ENCODE data around the gene UFC1.

The UFC1 gene

DNA sequence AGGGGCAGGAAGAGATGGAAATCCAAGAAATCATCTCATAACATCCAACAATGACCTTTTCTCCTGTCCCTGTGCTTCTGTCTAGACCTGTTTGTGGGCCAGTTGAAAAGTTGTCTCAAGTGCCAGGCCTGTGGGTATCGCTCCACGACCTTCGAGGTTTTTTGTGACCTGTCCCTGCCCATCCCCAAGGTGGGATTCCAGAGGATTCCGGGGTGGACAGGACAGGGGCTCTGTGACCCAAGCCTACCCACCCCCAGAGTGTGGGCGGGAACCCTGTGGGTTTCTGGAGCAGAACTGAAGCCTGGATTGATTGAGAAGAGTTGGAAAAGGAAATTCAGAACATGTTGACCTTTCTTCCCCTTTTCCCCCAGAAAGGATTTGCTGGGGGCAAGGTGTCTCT is 10.0 kb downstream of the UFC1 start:
- intact Hi-C loops (cut with DNase I), result no loop called here
- DNase-seq, result no peak

DNA sequence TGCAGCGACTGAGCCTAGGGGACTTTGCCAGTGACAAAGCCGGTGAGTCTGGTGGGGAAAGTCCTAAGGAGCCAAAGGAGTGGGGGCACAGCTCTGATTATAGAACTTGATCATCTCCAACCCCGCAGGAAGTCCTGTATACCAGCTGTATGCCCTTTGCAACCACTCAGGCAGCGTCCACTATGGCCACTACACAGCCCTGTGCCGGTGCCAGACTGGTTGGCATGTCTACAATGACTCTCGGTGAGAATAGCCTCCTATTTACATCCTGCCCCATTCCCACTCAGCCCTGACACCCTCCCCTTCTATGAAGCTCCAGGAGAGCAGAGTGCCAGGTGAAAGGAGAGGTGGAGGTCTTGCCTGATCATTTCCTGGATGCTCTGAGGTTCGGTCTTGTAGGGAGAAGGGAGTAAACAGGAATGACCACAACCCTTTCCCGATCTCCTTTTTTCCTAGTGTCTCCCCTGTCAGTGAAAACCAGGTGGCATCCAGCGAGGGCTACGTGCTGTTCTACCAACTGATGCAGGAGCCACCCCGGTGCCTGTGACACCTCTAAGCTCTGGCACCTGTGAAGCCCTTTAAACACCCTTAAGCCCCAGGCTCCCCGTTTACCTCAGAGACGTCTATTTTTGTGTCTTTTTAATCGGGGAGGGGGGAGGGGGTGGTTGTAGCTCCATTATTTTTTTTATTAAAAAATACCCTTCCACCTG is 11.3 kb downstream of the UFC1 start:
- intact Hi-C loops (cut with DNase I), result no loop called here
- no peak for DNase-seq

DNA sequence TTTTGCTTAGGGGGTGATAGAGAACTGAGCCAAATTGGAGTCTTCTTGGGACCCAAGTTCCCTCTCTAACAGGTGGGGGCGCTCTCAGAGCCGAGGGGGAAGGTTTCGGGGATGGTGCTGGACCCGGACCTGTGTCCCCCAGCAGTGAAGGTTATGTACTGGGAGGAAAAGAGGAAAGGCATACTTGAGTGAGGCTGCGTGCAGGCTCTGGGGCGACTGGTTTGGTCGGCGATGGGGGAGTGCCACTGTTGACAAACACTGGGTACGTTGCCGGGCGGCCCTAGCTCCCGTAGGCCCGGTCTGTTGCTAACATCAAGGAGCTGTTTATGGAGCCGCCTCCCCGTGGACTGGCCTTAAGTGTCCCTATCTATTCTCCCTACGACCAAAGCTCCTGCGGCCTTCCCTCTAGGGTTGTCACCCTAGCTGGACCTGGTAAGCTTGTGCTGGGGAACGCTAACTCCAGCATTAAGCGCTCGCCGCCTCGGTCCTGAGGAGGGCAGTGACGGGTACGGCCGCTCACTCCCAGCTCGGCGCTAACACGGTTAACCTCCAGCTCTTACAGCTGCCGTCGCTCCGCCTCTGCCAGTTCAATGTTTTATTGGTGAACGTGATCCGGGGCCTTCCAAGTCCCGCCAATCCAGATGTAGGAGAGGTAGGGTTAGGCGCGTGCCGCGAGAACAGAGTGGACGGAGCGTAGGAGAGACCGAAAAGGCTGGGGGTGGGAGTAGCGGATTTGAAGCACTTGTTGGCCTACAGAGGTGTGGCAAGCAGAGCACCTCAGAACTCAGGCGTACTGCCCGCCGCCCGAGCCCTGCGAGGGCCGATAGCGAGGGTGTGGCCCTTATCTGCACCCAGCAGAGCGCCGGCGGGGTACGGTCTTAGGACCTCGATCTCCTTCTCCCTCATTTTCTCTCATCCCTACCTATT is 12.2 kb downstream of the UFC1 start, which contains the start of gene PPOX:
Gene PPOX (plus strand): TSS at position 685 of the 927 bp plus-strand sequence. CDS start 422 bp downstream, outside the sequence.
- DNase-seq, result peak; percentile 94 to 99 (median 98)
- intact Hi-C loops (cut with DNase I), result no loop called here

DNA sequence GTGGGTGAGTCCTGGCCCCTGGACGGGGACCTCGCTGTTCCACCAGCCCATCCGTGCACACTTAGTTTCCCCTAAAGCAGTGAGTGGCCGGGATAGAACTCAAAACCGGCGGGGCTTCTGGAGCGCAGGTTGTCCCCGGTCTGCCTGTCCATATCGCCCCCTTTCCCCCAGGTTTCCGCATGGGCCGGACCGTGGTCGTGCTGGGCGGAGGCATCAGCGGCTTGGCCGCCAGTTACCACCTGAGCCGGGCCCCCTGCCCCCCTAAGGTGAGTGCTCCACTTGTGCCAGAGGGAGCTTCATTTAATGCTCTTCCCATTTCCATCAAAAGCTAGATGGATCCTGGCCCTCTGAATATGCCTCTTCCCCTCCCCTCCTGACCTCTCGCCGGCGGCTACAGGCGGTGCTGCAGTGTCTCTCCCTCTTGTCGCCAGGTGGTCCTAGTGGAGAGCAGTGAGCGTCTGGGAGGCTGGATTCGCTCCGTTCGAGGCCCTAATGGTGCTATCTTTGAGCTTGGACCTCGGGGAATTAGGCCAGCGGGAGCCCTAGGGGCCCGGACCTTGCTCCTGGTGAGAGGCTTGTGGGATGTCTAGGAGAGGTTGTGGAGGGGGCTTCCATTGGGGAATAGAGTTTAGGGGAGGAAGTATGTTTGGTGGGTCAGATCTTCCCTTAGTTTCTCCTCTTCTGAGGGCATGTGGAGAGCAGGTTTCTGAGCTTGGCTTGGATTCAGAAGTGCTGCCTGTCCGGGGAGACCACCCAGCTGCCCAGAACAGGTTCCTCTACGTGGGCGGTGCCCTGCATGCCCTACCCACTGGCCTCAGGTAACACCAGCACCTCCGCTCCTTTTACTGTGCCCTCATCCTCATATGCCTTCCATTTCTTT is 13.1 kb downstream of the UFC1 start:
- intact Hi-C loops (cut with DNase I), result no loop called here
- peak in 6 of 42 donors; percentile 20 to 46 (median 37) for DNase-seq

DNA sequence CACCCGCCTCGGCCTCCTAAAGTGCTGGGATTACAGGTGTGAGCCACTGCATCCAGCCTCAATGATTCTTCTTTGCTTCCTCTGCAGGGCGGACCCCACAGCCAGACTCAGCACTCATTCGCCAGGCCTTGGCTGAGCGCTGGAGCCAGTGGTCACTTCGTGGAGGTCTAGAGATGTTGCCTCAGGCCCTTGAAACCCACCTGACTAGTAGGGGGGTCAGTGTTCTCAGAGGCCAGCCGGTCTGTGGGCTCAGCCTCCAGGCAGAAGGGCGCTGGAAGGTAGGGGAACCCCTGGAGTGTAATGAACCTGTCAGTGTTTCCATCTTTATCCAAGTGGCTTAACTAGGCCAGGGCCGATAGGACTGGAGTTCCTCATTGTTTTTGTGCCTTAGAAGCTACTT is 15.1 kb downstream of the UFC1 start:
- DNase-seq, result no peak
- intact Hi-C loops (cut with DNase I), result no loop called here

DNA sequence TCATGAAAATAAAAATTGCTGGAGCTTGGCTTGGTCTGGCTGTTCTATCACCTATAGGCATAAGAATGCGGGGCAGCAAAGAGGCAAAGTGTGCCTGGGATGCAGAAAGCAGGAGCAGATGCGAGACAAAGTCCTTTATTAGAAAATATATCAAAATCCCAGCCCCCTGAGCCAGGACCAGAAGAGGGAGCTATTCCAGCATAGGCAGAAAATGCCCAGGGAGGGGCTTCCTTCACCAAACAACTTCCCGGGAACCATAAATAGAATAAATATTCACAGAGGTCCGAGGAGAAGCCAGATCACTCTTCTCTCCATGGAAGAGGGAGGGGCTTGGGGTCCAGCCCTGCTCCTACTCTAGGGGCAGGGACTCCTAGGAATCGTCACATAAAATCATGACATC is 17.4 kb downstream of the UFC1 start:
- no peak for DNase-seq
- intact Hi-C loops (cut with DNase I), result no loop called here

DNA sequence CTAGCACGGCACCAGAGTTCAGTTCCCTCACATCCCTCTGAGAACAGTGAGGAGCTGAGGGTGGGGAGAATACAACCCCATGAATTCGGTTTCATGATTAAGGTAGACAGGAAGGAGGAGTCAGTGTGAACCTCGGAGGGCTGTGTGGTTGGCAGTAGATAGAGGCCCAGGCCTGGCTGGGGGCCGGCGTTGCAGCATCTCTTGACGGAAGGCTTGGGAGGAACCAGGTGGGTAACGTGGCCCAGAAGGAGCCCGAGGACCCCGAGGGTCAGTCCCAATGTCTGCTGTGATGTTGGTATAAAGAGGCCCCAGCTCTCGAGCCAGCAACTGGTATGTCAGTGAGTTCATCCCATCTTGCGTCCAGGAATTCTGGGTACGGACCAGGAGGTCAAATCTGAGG is 17.9 kb downstream of the UFC1 start:
- DNase-seq, result no peak
- intact Hi-C loops (cut with DNase I), result no loop called here

DNA sequence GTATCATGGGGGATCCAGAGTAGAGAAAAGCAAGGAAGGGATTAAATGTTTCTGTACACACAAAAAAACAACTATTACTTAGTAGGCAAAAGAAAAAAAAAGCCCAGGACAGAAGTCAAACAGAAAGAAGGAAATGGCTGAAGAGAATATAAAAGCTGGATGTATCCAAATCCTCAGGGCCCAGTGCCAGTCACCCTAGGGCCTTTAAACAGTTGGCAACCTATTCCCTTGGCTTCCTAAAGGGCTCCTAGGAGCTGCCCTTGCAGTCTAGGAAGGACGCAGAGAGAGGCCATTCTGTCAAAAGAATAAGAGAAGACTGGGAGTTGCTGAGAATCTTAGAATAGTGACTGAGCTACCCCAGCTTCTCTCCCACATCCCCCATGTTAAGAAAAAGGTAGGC is 18.6 kb downstream of the UFC1 start:
- intact Hi-C loops (cut with DNase I), result no loop called here
- no peak for DNase-seq

DNA sequence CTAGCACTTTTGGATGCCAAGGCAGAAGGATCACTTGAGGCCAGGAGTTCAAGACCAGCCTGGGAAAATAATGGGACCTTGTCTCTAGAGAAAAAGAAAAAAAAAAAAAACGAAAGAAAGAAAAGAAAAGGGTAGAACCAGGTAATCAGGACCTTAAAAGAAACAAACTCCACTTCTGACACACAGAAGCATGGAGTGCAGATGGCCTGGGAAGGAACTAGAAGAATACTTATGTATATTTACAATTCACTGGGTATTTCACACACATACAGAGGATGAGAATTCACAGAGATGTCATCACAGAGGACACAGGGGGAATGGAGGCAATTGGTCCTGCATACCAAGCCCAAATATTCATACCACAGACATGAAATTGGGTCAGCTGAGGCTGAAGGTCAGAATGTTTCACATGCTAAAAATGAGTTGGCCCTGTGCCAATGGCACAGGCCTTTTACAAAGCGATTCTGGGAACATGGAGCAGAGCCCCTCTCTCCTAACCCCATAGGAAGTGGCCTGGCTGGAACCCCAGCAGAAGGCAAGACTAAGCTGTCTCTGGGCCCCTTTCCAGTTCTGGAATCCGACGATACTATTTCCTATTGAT is 19.1 kb downstream of the UFC1 start:
- intact Hi-C loops (cut with DNase I), result no loop called here
- no peak for DNase-seq

DNA sequence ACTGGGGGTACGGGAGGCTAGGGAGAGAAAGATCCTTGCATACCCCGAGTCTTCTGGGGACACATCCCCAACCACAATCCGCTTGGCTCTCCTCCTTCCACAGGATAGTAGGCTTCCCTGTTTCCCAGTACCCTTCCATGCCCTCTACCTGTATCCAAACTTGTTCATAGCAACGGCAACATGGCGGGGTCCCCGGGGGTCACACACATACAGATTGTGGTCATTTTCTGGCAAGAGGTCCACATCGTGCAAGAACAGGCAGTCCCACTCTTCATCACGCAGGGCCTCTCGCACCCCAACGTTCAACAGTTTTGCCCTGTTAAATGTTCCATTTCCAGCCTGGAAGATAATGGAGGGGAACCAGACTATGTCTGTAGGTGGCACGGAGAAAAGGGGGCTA is 19.9 kb downstream of the UFC1 start:
- DNase-seq, result no peak
- intact Hi-C loops (cut with DNase I), result no loop called here

DNA sequence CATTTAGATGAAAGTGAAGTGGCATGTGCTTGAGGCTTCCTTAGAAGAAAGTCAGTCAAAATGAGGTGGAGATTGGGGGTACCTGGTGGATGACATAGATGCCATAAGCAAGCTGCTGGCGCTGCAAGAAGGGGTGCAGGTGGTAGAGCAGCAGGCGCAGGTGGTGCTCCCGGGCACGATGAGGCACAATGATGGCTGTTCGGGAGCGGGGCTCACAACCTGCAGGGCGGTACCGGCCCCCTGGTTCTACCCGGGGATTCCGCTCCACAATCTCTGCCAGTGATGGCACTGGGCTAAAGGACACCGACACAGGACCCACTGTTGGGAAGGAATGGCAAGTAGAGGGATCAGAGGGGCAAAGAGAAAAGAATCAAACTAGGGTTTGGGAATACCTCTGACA is 21.1 kb downstream of the UFC1 start:
- intact Hi-C loops (cut with DNase I), result no loop called here
- no peak for DNase-seq

DNA sequence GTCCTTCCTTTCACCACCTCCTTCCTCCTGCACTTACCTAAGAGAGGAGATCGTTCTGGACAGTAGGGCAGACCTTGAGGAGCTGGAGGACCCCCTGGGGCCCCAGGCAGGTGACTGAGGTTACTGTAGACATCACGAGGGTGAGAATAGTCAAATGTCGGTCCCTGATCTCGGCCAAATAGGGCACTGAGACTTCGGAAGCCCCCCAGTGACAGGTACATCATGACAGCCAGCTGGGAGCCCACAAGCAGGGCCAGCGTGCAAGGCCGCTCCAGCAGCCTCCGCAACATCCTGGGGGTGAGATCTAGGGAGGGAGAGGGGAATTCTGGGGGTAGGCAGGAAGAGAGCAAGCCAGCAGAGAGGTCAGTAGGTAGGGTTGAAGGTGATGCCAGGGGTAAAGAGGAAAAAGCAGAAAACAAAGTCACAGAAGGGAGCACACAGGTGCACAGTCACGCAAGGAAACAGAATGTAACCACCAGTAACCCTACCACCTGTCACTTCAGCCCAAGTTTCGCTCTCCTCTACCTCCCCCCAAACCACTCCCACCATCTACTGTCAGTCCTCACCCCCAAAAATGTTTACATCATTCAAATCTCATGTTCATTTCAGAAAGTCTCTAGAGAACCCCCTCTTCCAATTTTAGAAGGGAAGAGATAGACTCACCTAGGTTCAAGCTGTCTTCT is 22.1 kb downstream of the UFC1 start:
- intact Hi-C loops (cut with DNase I), result no loop called here

DNA sequence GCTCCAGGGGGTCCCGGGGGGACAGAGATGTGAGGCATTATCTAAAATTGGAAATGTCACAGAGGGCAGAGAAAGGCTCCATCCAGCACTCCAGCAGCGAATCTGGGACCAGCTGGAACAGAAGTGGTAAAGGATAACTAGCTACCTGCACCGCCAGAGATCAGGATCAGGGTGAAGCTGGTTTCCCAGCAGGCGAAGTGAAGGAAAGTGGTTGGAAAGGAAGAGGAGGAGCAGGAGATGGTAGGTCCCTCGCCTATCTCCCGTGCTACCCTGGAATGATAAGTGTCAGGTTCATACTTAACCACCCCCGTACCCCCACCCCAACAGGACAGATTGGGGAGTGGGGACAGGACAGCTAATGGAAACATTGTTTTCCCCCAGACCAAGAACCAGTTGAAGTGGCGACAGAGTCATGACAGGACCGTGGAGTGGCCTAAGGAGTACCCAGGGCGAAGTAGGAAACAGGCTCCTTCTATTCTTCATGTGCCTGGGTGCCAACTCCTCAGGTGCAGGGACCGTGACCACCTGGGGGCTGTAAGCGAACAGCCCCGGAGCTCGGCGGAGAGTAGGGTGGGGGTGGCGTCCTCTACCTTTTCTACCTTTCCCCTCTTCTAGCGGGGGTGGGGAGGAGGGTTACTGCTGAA is 22.8 kb downstream of the UFC1 start:
- intact Hi-C loops (cut with DNase I), result no loop called here
- no peak for DNase-seq

More for the DNA sequence above, 22.1 kb downstream of the UFC1 start:
- DNase-seq, result no peak

DNA sequence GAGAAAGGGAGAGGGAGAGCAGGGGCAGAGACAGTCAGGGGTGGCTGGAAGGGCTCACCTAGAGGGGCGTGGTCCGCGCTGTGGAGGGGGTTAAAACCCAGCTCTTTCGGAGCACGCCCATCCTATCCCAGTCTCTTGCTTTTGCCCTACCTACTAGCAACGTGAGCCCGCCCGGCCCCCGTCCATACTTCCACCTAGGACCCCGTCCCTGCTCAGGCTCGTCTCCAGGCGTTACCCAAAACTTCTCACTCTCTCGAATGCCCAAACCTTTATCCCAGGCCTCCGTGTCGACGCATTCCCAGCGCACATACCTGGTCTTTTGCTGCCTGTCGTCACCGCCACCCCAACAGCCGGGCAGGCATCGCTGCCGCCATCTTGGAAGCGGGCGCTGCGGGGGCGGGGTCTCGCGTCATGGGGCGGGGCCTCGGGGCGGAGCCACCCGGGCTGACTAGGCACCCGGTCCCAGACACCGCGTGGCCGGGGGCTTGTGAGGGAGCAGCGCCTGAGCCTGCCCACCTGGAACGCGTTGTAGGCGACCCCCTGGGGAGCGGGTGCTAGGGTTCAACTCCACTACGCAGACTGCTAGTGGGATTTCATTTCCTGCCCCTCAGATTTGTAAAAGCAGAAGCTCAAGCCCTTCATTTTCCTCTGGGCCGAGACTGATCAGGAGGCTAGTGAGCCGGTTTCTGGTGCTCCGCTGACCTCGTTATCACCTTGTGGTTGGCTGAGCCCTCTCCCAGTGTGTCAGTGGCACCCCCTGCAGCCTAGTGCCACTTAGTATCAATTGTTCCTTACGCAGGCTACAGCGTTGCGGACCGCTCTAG is 23.5 kb downstream of the UFC1 start, which contains the start of gene B4GALT3:
Gene B4GALT3 (minus strand): TSS at position 396 of the 824 bp plus-strand sequence. CDS start 1,447 bp downstream, outside the sequence.
- intact Hi-C loops (cut with DNase I), result no loop called here
- DNase-seq, result peak; percentile 87 to 98 (median 94)

DNA sequence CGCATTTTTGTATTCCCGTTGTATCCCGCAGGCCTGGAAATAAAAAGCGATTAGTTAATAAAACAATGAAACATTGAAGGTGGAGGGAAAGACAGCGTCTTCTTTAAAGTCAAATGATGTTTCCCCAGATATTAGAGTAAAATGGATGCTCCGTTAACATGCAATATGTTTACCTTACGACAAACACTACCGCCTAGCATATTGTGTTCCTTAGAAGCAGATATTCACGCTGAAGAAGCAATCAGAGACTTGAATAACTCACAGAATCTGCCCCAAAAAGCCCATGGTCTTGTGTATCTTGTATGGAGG is 24.1 kb downstream of the UFC1 start:
- intact Hi-C loops (cut with DNase I), result no loop called here
- no peak for DNase-seq

DNA sequence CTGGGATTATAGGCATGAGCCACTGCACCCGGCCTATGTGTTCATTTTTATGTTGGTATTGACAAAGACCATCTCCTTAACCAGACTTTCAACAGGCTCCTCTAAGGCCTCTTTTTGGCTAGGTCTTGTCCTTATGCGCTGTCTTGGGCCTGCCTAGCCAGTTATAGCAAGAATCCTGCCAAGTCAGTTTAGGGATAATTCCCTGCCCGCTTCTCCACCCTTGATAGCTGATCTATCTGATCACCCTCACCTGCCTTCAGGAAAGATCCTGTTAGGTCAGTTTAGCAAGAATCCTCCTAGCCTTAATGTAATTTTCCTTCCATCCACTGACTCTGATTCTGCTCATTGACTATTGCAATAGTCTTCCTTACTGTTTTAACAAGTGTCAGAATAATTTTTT is 25.9 kb downstream of the UFC1 start:
- no peak for DNase-seq
- intact Hi-C loops (cut with DNase I), result no loop called here

DNA sequence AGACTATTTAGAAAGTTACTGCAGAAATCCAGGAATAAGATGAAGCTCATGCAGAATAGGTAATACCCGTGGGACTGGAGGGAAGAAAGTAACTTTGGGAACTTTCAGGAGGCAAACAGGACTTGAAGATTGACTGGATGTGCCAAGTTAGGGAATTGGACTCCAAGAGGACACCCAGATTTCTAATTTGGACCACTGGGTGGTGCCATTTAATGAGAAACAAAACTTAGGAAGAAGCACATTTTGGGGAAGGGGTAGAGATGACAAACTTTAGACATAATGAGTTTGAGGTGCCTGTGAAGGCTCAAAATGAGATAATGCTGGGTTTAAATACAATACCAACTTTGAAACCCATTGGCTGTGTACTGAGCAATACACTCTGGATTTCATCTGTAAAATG is 26.9 kb downstream of the UFC1 start:
- no peak for DNase-seq
- intact Hi-C loops (cut with DNase I), result no loop called here

Data from head of caudate nucleus (tissue), 42 donors.